Stomach (tissue), 4 donors: ENCODE results near the gene RFX2.

Source experiments
- EP300 ChIP-seq: sonication (generic); formaldehyde crosslinking; IDR thresholded peaks from one replicate; pipeline ENCODE4 v1.6.1; 2017; ENCODE audit warnings: antibody characterized with exemption
- TF ChIP-seq, protein P1 (sequence below), 7 experiments: fragments of 450-650 bp in 4 of 7; fragments of 200-600 bp in 3 of 7; sonication (generic) in 3 of 7; IDR thresholded peaks; one replicate each; pipeline ENCODE4 v1.5.1; 2016 to 2019; ENCODE audit warnings: antibody characterized with exemption in 7 of 7, control low read depth in 2 of 7, mild to moderate bottlenecking in 1 of 7

DNA sequence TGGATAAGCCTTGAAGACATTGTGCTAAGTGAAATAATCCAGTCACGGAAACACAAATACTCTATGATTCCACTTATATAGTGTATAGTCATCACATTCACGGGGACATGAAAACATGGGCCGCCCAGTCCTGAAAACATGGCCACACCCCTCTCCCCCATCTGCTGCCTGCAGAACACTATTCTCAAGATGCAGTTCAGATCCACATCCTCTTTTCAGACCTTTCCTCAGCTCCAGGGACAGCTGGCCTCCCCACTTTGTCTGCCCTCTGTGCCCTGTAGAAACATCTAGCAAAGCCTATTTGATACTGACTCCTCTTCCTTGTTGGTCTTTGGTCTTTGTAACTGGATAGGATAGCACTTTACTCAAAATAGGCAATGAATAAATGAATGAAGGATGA lies 8.3 kb downstream of the RFX2 start:
- no peak for TF ChIP-seq EP300
- TF ChIP-seq, protein P1, sequence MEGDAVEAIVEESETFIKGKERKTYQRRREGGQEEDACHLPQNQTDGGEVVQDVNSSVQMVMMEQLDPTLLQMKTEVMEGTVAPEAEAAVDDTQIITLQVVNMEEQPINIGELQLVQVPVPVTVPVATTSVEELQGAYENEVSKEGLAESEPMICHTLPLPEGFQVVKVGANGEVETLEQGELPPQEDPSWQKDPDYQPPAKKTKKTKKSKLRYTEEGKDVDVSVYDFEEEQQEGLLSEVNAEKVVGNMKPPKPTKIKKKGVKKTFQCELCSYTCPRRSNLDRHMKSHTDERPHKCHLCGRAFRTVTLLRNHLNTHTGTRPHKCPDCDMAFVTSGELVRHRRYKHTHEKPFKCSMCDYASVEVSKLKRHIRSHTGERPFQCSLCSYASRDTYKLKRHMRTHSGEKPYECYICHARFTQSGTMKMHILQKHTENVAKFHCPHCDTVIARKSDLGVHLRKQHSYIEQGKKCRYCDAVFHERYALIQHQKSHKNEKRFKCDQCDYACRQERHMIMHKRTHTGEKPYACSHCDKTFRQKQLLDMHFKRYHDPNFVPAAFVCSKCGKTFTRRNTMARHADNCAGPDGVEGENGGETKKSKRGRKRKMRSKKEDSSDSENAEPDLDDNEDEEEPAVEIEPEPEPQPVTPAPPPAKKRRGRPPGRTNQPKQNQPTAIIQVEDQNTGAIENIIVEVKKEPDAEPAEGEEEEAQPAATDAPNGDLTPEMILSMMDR (IDR thresholded peaks at IDR 0.05), result no peak
